Stimulated activated CD8-positive, alpha-beta memory T cell treated with anti-CD3 and anti-CD28 coated beads, Interleukin-12 subunit alpha, Interleukin-12 subunit beta, amount 100 ng/mL, for 4 hours (primary cell): ENCODE measurements around the gene PPP2R5D.
A peak's percentile ranks its signal among the peaks of the same experiment; 100 is the strongest.
"Not testable (repeated sequence)": the region's sequence is repeated elsewhere in the genome, so short reads cannot be mapped to it uniquely, and the experiment has no call there.

Experiments used
- DNase-seq: peaks from one replicate; pipeline ENCODE4 v3.0.0-alpha.2; 2020; ENCODE audit warnings: low read depth

PPP2R5D gene

DNA sequence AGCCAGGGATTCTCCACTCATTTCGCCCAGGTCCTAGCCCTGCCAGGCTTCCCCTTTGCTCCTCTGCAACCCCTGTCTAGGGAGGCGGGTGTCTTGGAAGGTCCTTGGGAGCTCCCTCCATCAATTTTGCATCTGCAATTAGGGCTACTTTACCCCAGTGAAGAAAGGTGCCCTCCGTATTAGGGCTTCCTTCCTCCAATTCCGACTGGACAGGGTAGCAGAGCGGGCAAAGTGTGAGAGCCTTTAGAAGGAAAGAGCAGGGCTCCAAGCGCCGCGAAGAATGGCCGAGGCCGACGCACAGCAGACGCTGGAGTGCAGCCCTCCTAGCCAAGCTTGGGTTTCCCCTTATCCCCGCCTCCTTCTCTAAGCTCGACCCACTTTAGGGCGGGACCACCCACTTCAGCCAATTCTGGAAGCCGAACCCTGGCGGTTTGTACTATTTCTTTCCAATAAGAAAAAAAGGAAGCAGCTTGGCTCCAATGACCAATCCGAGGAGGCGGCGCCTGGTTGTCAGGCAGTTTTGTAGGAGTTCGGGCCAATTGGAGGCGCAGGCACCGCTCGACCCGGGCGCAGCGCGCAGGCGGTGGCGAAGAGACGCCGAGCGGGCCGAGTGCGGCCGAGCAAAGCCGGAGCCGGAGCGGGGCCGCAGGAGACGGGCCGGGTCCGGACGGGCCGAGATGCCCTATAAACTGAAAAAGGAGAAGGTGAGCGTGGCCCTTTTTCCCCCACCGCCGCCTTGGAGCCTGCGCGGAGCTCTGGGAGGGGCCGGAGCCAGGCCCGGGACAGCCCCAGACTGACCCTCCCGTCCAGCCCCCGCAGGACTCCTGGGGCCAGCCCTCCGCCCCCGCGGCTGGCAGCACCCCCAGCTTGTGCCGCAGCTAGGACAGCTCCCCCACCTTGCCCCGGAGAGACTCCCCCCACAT lies at the start of gene PPP2R5D:
Gene PPP2R5D (plus strand): TSS at position 570 of the 923 bp plus-strand sequence. CDS start 108 bp downstream, at position 678.
- peak; percentile 90 for DNase-seq

DNA sequence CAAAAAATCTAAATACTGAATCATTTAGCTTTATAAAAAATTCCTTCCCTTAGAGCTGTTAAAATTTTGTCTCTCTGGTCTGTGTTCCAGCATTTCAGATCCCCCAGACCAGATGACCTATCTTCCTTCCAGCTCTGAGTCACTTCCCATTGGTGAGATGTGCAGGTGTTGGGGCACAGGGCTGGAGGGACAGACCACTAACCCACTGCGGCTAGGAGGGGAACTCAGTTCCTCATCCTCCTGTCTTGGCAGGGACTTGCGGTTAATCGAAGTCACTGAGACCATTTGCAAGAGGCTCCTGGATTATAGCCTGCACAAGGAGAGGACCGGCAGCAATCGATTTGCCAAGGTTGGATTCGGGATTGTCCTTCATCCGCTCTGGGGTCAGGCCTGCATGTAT lies 49.0 kb upstream of the PPP2R5D start:
- no peak for DNase-seq

DNA sequence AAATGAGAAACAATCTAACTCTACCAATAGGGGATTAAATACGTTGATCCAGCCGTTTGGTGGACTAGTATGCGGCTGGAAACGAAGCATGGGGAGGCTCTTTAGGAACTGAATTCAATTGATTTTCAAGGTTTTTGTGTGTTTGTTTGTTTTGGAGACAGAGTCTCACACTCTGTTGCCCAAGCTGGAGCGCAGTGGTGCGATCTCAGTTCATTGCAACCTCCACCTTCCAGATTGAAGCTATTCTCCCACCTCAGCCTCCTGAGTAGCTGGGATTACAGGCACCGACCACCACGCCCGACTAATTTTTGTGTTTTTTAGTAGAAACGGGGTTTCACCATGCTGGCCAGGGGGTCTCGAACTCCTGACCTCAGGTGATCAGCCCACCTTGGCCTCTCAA lies 48.0 kb upstream of the PPP2R5D start:
- no peak for DNase-seq

DNA sequence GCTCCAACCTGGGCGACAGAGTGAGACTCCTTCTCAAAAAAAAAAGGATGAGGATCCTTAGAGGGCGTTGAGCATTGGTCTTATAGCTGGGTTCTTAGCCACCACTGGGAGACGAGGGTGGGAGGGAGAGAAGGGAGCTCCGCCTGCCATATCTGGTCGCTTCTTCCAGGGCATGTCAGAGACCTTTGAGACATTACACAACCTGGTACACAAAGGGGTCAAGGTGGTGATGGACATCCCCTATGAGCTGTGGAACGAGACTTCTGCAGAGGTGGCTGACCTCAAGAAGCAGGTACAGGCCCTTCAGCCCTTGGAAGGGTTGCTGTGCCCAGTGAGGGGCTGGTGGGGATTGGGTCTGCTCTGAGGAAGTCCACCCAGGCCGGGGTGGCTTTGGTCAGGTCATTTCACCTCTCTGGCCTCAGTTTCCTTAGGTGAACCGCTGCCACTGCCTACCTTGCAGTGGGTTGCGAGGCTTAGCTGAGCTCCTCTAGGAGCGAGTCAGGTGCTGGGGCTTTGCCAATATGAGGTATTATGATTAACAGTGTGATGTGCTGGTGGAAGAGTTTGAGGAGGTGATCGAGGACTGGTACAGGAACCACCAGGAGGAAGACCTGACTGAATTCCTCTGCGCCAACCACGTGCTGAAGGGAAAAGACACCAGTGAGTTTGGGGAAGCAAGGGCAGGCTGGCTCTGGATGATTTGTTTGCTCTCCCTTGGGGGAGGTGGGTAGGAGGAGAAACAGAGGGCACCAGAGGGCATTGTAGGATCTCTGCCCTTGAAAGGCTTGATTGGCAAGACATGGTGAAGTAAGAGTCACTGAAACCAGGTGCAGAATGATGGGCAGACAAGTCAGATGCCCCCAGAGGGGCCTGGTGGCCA lies 46.6 kb upstream of the PPP2R5D start:
- no peak for DNase-seq

DNA sequence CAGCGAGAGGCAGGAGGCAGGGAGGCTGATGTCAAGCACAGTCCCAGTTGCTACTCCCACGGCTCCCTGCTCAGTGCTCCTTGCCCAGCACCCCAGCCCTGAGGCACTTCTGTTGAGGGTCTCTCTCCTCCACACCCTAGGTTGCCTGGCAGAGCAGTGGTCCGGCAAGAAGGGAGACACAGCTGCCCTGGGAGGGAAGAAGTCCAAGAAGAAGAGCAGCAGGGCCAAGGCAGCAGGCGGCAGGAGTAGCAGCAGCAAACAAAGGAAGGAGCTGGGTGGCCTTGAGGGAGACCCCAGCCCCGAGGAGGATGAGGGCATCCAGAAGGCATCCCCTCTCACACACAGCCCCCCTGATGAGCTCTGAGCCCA lies 46.0 kb upstream of the PPP2R5D start:
- no peak for DNase-seq

DNA sequence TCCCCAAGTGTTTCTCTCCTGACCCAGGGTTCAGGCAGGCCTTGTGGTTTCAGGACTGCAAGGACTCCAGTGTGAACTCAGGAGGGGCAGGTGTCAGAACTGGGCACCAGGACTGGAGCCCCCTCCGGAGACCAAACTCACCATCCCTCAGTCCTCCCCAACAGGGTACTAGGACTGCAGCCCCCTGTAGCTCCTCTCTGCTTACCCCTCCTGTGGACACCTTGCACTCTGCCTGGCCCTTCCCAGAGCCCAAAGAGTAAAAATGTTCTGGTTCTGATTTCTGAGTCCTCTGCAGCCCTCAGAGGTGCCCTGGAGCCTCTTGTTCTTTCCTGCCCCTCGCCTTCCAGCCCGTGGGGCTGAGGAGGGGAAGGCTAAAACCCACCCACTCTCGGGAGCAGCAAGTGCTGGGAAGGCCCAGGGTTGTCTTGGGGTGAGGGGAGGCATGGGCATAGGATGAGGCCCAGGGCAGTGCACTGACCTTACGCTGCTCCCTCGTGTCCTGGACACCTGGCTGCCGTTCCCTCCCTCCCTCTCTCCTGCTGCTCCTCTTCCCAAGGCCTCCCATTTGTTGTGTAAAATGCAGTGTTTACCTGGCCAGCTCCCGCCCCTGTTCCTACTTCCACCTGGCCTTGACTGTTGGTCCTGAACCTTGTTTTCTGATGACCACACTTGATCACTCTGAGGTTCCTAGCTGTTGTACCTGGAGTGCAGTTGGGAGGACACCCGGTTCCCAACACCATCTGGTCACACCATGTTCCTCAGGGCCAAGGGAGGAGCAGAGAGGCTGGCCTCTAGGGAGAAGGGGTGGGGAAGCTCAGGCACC lies 45.2 kb upstream of the PPP2R5D start:
- no peak for DNase-seq

DNA sequence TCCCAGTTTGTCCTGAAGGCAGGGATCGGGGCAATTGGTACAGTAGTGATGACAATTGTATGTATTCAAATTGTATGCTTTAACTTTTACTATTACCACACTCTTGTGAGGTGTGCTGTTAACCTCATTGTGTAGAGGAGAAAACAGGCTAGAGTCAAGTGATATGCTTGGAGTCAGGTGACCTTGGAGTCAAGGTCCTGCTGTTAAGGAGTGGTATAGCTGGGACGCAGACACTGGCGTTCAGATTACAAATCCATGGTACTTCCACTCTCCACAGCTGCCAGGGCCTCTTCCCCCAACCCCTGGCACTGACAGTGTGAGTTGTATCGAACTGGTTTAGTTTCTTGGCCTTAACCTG lies 44.6 kb upstream of the PPP2R5D start:
- no peak for DNase-seq

DNA sequence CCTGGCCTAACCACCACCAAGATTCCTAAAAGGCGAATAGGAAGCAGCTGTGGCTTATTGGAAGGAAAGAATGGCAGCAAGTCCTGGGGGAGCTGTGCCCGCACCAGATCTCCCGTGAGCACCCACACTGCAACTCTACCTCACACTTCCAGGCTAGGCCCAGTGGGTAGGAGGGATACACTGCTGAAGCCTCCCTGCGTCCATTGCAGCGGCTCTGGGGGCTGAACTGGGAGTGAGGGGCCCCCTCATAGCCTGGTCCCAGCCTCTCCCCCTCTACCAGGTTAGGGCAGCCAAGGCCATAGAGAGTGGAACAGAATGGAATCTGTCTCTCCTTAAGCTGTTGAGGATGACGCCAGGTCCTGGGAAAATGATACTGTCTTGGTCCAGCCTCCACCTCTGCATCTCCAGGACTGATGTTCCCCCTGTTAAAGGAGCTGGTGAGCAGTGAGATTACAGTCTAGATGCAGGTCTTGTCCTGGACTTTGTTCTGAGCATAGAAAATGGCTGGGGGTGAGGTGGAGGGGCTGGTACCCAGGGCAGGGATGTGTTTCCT lies 43.8 kb upstream of the PPP2R5D start:
- DNase-seq = no peak

DNA sequence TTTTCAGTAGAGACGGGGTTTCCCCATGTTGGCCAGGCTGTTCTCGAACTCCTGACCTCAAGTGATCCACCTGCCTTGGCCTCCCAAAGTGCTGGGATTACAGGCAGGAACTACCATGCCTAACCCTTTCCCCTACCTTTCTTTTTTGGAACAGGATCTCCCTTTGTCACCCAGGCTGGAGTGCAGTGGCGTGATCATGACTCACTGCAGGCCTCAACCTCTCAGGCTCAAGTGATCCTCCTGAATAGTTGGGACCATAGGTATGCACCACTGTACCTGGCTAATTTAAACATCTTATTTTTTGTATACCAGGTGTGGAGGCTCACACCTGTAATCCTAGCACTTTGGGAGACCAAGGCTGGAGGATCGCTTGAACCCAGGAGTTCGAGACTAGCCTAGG lies 43.0 kb upstream of the PPP2R5D start:
- DNase-seq = not testable (repeated sequence)

DNA sequence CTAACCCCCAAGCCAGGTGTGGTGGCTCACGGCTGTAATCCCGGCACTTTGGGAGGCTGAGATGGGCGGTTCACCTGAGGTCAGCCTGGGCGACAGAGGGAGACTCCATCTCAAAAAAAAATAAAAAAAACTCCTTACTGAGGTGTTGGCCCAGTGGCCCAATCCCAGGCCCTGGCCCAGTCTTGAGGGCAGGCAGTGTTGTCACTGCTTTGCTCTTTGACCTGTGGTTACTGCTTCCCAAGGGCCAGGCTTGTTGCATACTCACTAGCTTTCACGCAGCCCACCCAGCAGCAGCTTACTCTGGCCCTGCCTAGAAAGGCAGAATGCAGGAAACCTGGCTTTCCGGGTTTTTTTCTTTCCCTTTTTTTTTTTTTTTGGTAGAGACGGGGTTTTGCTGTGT lies 41.9 kb upstream of the PPP2R5D start:
- no peak for DNase-seq

DNA sequence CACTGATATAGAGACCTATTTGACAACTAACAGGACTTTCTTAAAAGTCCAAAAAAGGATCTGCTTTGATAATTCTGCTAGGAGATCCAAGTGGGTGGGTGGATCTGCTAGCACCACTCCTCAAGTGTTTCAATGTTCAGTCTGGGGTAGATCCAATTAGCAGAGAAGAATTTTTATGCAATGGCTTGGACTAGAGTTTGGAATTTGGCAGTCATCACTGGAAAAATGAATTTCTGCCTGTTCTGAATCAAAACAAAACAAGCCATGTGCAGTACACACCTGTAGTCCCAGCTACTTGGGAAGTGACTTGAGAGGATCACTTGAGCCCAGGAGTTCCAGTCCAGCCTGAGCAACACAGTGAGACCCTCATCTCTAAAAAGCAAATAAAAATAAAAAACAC lies 36.4 kb upstream of the PPP2R5D start:
- no peak for DNase-seq

DNA sequence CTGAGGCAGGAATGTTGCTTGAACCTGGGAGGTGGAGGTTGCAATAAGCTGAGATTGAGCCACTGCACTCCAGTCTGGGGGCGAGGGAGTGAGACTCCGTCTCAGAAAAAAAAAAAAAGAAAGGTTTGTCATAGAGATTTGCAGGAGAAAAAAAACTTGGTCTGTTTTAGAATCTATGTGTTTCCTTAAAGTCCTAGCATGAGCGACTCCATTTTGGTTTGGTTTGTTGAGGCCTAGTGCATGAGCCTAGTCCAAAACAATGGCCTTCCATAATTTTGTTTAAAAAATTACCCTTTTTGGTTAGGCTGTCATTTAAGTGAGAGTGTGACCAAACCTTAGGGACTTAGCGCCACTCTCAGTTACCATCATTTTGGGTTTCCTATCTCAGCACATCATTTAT lies 32.0 kb upstream of the PPP2R5D start:
- DNase-seq = no peak

DNA sequence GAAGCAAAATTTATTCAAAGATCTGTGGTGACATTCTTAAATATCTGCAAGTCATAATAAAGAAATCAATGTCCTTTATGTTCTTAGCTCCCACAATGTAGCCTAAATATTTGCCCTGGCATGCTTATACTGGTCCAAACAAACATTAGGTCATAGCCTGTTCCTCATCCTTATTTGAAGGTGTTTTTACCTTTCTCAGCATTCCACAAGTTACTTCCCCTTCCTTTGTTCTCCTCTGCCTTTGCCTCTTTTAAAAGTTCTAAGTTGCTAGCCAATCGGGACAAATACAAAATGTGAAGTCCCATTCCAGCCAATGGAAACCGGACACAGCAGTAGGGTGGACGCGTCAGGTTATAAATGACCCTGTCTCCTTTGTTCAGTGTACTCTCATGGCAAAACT lies 30.0 kb upstream of the PPP2R5D start:
- not testable (repeated sequence) for DNase-seq

DNA sequence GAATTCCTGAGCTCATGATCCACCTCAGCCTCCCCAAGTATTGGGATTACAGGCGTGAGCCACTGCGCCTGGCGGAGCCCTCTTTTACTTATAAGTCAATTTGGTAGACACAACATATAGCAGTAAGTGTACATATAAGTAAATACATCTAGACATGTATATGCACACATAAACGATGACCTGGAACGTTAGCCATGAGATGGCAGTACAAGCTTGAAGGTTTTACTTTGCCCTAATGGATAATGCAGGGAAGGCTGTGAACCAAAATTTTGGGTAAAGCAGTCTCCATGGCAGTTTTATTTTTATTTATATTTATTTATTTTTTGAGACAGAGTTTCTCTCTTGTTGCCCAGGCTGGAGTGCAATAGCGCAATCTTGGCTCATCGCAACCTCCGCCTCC lies 26.2 kb upstream of the PPP2R5D start:
- no peak for DNase-seq

DNA sequence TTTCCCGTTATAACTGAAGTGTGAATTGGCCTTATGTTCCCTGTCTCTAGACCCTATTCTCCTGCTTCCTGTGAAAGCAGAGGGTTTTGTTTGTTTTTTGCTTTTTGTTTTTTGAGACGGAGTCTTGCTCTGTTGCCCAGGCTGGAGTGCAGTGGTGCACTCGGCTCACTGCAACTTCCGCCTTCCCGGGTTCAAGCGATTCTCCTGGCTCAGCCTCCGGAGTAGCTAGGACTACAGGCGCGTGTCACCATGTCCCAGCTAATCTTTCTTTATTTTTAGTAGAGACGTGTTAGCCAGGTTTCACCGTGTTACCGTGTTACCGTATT lies 24.5 kb upstream of the PPP2R5D start:
- no peak for DNase-seq

DNA sequence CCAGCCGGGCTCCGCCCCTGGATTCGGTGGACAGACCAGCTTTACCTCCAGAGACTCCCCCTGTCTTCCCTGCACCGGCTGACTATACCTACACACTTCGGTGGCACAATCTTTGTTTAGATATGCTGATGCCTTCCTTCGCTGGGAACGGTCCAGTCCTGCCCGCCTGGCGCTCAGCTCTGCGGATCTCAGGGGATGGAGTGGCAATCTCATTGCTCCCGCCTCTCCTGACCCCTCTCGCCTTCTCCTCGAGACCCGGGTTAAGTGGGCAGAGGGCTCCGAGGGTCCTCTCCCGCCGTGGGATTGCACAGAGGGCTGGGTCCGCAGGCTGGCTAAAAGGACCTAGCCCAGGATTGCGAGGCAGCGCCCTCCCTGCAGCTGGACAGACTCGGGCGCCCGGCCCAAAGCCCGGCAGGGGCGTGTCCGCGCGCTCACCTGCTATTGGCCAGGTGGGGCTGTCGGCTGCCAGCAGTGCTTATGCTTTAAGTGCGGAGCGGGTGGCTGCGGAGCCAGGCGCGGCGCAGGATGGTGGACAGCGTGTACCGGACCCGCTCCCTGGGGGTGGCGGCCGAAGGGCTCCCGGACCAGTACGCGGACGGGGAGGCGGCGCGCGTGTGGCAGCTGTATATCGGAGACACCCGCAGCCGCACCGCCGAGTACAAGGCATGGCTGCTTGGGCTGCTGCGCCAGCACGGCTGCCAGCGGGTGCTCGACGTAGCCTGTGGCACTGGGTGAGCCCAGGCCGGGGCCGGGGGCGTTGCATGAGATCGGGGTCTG lies 23.9 kb upstream of the PPP2R5D start, which contains the start of gene GNMT:
Gene GNMT (plus strand): TSS at position 512 of the 777 bp plus-strand sequence. CDS start 14 bp downstream, at position 526.
- DNase-seq = no peak

DNA sequence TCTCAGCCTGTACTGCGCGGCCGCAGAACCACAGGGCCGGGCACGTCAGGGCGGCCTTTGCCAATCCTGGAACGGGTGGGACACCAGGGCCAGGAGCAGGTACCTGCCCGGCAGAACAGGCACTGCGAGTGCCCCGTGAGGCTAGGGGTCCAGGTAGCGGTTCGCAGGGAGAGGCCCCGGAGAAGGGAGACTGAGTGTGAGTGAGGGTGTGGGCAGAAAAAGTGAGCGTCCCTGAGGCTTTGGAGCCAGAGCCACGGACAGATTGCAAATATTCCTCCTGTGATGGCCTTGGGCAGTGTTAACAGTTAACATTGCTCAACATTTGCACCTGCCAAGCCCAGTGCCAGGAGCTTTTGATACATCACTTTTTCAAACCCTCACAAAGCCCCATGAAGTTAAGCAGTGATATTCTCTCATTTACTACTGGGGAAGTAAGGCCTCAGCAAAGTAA lies 23.3 kb upstream of the PPP2R5D start:
- DNase-seq = no peak

DNA sequence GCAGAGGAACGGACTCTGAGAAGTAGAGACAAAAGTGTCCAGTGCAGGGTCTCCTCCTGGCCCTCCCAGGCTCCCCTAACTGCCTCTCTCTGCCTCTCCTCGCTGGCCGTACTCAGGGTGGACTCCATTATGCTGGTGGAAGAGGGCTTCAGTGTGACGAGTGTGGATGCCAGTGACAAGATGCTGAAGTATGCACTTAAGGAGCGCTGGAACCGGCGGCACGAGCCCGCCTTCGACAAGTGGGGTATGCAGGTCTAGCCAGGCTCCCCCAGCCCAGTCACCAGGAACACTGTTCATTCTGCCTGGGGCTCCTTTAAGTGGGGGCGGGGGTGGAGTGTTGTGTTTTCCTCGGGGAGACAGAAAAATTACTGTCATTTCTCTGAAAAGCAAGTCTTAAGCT lies 22.3 kb upstream of the PPP2R5D start:
- no peak for DNase-seq

DNA sequence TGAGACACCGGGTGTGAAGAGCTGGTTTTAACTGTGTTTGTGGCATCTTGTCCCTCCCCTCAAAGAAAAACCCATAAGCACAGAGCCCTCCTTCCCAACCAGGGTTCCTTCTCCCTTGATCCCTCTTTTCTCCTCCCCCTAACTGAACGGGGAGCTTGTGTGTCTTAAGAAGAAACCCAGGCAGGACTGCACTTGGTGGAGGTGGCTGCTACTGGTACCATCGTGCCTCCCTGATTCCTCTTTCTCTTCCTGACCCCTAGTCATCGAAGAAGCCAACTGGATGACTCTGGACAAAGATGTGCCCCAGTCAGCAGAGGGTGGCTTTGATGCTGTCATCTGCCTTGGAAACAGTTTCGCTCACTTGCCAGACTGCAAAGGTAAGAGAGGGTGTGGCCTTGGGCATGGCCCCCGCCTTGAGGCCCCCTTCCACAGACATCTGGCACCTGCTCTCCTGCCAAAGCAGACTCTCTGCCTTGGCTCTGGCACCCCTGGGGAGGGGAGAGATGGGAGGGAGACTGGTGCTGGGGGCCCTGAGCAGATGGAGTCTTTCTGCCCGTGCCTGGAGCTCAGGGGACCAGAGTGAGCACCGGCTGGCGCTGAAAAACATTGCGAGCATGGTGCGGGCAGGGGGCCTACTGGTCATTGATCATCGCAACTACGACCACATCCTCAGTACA lies 21.7 kb upstream of the PPP2R5D start:
- no peak for DNase-seq

DNA sequence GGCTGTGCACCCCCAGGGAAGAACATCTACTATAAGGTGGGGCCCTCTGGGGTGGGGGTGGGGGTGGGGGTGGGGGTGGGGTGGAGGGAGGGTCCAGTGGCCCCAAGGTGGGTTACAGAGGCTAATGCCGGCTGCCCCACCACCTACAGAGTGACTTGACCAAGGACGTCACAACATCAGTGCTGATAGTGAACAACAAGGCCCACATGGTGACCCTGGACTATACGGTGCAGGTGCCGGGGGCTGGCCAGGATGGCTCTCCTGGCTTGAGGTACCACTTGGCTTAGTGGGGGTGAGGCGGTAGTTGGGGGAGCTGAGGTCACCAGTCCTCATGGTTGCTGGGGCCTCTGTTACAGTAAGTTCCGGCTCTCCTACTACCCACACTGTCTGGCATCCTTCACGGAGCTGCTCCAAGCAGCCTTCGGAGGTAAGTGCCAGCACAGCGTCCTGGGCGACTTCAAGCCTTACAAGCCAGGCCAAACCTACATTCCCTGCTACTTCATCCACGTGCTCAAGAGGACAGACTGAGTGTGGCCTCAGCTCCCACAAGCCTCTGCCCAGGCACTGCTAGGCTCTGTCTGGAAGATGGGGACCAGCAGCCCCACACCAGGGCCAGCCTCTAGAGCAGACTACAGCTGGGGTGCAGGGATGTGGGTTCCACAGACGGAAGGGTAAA lies 21.1 kb upstream of the PPP2R5D start:
- DNase-seq = no peak
